Neural cell (in vitro differentiated cells): ENCODE measurements around the gene CDYL. TPM values are rescaled to one million over a fixed set of nuclear protein-coding genes. Genes with fewer than 3 reads are reported as not detected.

Experiments
- H2AFZ ChIP-seq: fragments of 200-600, 300-800 bp; sonication (generic), shearing (Covaris generic); 2 replicates; pipeline ENCODE4 v1.6.0; 2014; ENCODE audit warnings: low read depth, mild to moderate bottlenecking, antibody characterized with exemption, low read length, moderate library complexity
- H3F3A ChIP-seq: fragments of 200-600 bp; shearing (Covaris generic); 2 replicates; pipeline ENCODE4 v1.6.1; 2016; ENCODE audit warnings: mild to moderate bottlenecking, moderate library complexity, mixed read lengths, antibody characterized with exemption, low read length; ENCODE audit not compliant: insufficient read depth, poor library complexity, severe bottlenecking
- H3K27ac ChIP-seq: fragments of 200-600, 300-800 bp; sonication (generic), shearing (Covaris generic); 2 replicates; pipeline ENCODE4 v1.5.1; 2014; ENCODE audit warnings: mild to moderate bottlenecking, low read length, moderate library complexity
- H3K27me3 ChIP-seq: fragments of 300-800, 200-600 bp; sonication (generic), shearing (Covaris generic); 2 replicates; pipeline ENCODE4 v1.6.0; 2014; ENCODE audit warnings: mild to moderate bottlenecking, low read depth, low read length, moderate library complexity; ENCODE audit not compliant: insufficient read depth
- H3K36me3 ChIP-seq: fragments of 300-800, 200-600 bp; sonication (generic), shearing (Covaris generic); 2 replicates; pipeline ENCODE4 v1.5.1; 2014; ENCODE audit warnings: mild to moderate bottlenecking, antibody characterized with exemption, low read length, moderate library complexity; ENCODE audit not compliant: insufficient read depth
- H3K4me2 ChIP-seq: fragments of 300-800, 200-600 bp; sonication (generic), shearing (Covaris generic); 2 replicates; pipeline ENCODE4 v1.6.0; 2014; ENCODE audit warnings: mild to moderate bottlenecking, low read length
- H3K4me3 ChIP-seq: fragments of 300-800, 200-600 bp; sonication (generic), shearing (Covaris generic); 2 replicates; pipeline ENCODE4 v1.5.1; 2014; ENCODE audit warnings: mild to moderate bottlenecking, low read length, moderate library complexity
- H3K79me2 ChIP-seq: fragments of 200-600 bp; shearing (Covaris generic); replicated peaks from 2 replicates; pipeline ENCODE4 v1.6.0; 2014; ENCODE audit warnings: mild to moderate bottlenecking, low read length, moderate library complexity; ENCODE audit not compliant: insufficient read depth
- H3K9ac ChIP-seq: fragments of 300-800, 200-600 bp; sonication (generic), shearing (Covaris generic); 2 replicates; pipeline ENCODE4 v1.6.1; 2016; ENCODE audit warnings: mild to moderate bottlenecking, low read length, mixed read lengths
- H3K9me2 ChIP-seq: fragments of 200-600 bp; shearing (Covaris generic); 2 replicates; pipeline ENCODE4 v1.6.1; 2016; ENCODE audit warnings: mild to moderate bottlenecking, low read length, mixed read lengths; ENCODE audit not compliant: insufficient read depth
- H3K9me3 ChIP-seq: fragments of 200-600, 300-800 bp; sonication (generic), shearing (Covaris generic); 2 replicates; pipeline ENCODE4 v1.6.1; 2016; ENCODE audit warnings: mild to moderate bottlenecking, mixed run types, low read length, moderate library complexity, mixed read lengths
- H4K20me1 ChIP-seq: fragments of 200-600 bp; shearing (Covaris generic); 2 replicates; pipeline ENCODE4 v1.6.1; 2016; ENCODE audit warnings: mild to moderate bottlenecking, mixed run types; ENCODE audit not compliant: insufficient read depth
- CTCF ChIP-seq: fragments of 450-650 bp; IDR thresholded peaks from 2 replicates; pipeline ENCODE4 v1.5.1; 2014; ENCODE audit warnings: antibody characterized with exemption, mild to moderate bottlenecking, moderate library complexity; ENCODE audit not compliant: poor library complexity, severe bottlenecking
- EP300 ChIP-seq: fragments of 450-650 bp; conservative IDR thresholded peaks from 2 replicates; pipeline ENCODE4 v1.6.1; 2014; ENCODE audit warnings: antibody characterized with exemption, mild to moderate bottlenecking, moderate library complexity; ENCODE audit not compliant: poor library complexity, severe bottlenecking
- EZH2 ChIP-seq: fragments of 200-600, 300-800 bp; shearing (Covaris generic), sonication (generic); IDR thresholded peaks from 2 replicates; pipeline ENCODE4 v1.6.1; 2014; ENCODE audit warnings: antibody characterized with exemption, low read length, borderline replicate concordance, mild to moderate bottlenecking; ENCODE audit not compliant: insufficient read depth, poor library complexity, severe bottlenecking
- MXI1 ChIP-seq: fragments of 450-650 bp; conservative IDR thresholded peaks from 2 replicates; pipeline ENCODE4 v1.6.1; 2014; ENCODE audit warnings: antibody characterized with exemption, mild to moderate bottlenecking; ENCODE audit not compliant: poor library complexity, severe bottlenecking
- POLR2AphosphoS5 ChIP-seq: IDR thresholded peaks from 2 replicates; pipeline ENCODE4 v1.6.1; 2012
- RAD21 ChIP-seq: fragments of 450-650 bp; conservative IDR thresholded peaks from 2 replicates; pipeline ENCODE4 v1.6.1; 2014; ENCODE audit warnings: antibody characterized with exemption, mild to moderate bottlenecking, moderate library complexity
- SMC3 ChIP-seq: fragments of 450-650 bp; conservative IDR thresholded peaks from 2 replicates; pipeline ENCODE4 v1.6.1; 2014; ENCODE audit warnings: antibody characterized with exemption, mild to moderate bottlenecking, moderate library complexity; ENCODE audit not compliant: poor library complexity
- TAF1 ChIP-seq: IDR thresholded peaks from 2 replicates; pipeline ENCODE4 v1.6.1; 2012; ENCODE audit warnings: low read depth
- polyA plus RNA-seq: library from polyadenylated mRNA; depleted of rRNA; stranded (reverse); fragments of >200 nt; gene quantifications from 2 replicates; pipeline ENCODE4 v1.2.3, GENCODE V29; 2014
- TF ChIP-seq, protein P1 (sequence below): IDR thresholded peaks from 2 replicates; pipeline ENCODE4 v1.6.1; 2012; ENCODE audit warnings: borderline replicate concordance

The CDYL gene
- polyA plus RNA-seq, 1 donor from 2014 or later = 5.2 TPM

DNA sequence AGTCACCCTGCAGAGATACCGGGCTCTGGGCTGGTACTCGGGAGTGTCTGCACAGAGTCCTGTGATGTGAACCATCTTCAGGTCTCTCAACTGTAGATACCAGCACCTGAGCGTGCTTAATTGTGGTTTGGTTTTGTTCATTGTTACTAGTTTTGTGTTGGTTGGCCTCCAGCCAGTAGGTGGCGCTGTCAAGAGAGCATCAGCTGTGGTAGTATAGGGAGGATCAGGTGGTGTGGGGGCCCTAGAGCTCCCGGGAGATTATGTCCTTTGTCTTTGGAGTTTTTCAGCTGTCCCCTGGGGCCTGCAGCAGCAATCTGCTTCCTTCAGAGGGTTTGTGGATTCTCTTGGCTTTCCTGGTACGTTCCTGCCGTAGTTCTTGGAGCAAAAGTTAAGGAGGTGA lies 67.9 kb downstream of the CDYL start:
- no peaks in the 10 kb centered on the region for H3K36me3 ChIP-seq
- H3K4me3 ChIP-seq = no peak overlapping the region
- no peak overlapping the region for H3K9ac ChIP-seq
- peaks cover 7% of the 10 kb centered on the region for H3K79me2 ChIP-seq
- H4K20me1 ChIP-seq = no peaks in the 10 kb centered on the region
- H3K9me3 ChIP-seq = peaks cover 14% of the 10 kb centered on the region
- no peak overlapping the region for H3K27ac ChIP-seq
- H3K27me3 ChIP-seq = no peaks in the 10 kb centered on the region
- H2AFZ ChIP-seq = no peak overlapping the region
- TF ChIP-seq, protein P1, sequence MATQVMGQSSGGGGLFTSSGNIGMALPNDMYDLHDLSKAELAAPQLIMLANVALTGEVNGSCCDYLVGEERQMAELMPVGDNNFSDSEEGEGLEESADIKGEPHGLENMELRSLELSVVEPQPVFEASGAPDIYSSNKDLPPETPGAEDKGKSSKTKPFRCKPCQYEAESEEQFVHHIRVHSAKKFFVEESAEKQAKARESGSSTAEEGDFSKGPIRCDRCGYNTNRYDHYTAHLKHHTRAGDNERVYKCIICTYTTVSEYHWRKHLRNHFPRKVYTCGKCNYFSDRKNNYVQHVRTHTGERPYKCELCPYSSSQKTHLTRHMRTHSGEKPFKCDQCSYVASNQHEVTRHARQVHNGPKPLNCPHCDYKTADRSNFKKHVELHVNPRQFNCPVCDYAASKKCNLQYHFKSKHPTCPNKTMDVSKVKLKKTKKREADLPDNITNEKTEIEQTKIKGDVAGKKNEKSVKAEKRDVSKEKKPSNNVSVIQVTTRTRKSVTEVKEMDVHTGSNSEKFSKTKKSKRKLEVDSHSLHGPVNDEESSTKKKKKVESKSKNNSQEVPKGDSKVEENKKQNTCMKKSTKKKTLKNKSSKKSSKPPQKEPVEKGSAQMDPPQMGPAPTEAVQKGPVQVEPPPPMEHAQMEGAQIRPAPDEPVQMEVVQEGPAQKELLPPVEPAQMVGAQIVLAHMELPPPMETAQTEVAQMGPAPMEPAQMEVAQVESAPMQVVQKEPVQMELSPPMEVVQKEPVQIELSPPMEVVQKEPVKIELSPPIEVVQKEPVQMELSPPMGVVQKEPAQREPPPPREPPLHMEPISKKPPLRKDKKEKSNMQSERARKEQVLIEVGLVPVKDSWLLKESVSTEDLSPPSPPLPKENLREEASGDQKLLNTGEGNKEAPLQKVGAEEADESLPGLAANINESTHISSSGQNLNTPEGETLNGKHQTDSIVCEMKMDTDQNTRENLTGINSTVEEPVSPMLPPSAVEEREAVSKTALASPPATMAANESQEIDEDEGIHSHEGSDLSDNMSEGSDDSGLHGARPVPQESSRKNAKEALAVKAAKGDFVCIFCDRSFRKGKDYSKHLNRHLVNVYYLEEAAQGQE = no peak
- TF ChIP-seq SMC3 (no peak), CTCF (no peak), MXI1 (no peak), EZH2 (no peak), POLR2AphosphoS5 (no peak), RAD21 (no peak), TAF1 (no peak), EP300 (no peak)
- H3K4me2 ChIP-seq = no peak overlapping the region
- no peaks in the 10 kb centered on the region for H3F3A ChIP-seq
- no peaks in the 10 kb centered on the region for H3K9me2 ChIP-seq

- Histone ChIP-seq H4K20me1 (no peaks in the 10 kb centered on the region), H3K79me2 (no peaks in the 10 kb centered on the region)
Observed at GRCh38 chr6:4846387-4846786, 70.2 kb downstream of the CDYL start.

More at GRCh38 chr6:4846387-4846786, 70.2 kb downstream of the CDYL start:
- peaks cover 9% of the 10 kb centered on the region for H3K9me3 ChIP-seq
- H3K4me2 ChIP-seq = no peak overlapping the region
- no peak overlapping the region for H2AFZ ChIP-seq
- no peak overlapping the region for H3K27ac ChIP-seq
- H3K9me2 ChIP-seq = no peaks in the 10 kb centered on the region
- H3K27me3 ChIP-seq = no peaks in the 10 kb centered on the region
- no peaks in the 10 kb centered on the region for H3F3A ChIP-seq
- no peak overlapping the region for H3K4me3 ChIP-seq
- TF ChIP-seq, protein P1 = no peak
- TF ChIP-seq POLR2AphosphoS5 (no peak), EP300 (no peak), TAF1 (no peak), EZH2 (no peak), SMC3 (no peak)
- no peaks in the 10 kb centered on the region for H3K36me3 ChIP-seq
- no peak overlapping the region for H3K9ac ChIP-seq
